ENCODE data around the gene AEBP1. TPM values are rescaled to one million over a fixed set of nuclear protein-coding genes. Genes with fewer than 3 reads are reported as not detected.

Gene AEBP1
- total RNA-seq, 1 donor: 148 TPM

DNA sequence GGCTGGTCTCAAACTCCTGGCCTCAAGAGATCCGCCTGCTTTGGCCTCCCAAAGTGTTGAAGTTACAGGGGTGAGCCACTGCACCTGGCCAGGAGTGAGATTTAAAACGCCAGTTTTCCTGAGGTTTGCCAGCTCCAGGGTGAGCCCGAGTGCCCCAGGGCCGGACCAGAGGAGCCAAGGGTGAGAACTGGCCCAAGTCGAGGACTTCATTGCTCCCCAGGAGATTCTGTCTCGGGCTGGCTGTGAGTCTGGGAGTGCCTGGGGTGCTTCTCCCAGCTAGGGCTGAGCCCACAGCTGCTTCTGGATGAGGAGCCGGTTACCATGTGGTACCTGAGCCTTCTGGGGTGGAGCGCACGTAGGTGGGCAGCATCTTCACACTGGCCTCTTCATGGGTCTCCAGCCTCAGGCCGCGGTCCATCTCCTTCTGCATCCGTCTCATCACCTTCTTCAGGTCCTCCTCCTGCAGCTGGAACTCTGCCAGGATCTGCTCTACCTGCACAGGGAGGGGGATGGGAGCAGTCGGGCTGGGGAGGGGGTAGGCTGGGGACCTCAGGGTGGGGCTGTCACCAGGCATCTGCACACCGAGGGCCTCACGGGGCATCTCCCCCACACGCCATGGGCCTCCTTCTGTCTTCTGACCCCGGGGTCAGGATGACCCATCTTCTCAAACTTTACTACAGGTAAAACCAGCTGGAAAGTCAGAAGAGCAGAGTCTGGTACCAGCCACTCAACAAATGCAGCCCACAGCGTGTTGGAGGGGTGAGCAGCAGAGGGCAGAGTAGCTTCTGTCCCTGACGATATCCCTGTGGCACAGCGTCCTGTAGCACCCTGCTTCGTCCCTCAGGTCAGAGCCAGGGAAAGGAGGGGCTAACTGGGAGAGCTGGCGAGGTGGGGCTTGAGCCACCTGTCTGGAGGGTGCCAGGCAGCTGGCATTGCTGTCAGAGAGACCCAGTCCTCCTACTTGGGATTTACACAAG lies 49.1 kb downstream of the AEBP1 start:
- TF ChIP-seq, protein P1, sequence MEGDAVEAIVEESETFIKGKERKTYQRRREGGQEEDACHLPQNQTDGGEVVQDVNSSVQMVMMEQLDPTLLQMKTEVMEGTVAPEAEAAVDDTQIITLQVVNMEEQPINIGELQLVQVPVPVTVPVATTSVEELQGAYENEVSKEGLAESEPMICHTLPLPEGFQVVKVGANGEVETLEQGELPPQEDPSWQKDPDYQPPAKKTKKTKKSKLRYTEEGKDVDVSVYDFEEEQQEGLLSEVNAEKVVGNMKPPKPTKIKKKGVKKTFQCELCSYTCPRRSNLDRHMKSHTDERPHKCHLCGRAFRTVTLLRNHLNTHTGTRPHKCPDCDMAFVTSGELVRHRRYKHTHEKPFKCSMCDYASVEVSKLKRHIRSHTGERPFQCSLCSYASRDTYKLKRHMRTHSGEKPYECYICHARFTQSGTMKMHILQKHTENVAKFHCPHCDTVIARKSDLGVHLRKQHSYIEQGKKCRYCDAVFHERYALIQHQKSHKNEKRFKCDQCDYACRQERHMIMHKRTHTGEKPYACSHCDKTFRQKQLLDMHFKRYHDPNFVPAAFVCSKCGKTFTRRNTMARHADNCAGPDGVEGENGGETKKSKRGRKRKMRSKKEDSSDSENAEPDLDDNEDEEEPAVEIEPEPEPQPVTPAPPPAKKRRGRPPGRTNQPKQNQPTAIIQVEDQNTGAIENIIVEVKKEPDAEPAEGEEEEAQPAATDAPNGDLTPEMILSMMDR (IDR thresholded peaks at IDR 0.05; ENCODE audit: insufficient read depth, low read depth, low read length): no peak
- H3K4me3 ChIP-seq (ENCODE audit: low read depth, low read length): no peak overlapping the region
- DNase-seq (ENCODE audit: low read depth): no peak

DNA sequence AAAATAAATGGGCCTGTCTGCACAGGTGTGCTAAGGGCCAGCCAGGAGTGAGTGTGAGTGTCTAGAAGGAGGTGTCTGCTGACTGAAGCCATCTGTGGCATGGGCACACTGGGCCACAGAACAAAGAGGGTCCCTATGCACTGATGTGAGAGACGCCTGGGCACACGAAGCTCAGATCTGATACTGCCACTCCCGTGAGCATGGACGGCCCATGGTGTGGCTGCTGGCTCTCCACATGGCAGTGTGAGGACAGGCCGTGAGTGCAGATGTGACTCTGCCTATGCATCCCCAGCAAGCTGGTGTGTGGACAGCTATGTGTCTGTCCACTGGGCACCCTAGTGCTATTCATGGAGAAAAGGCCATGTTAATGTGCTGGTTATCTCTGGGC lies 49.8 kb downstream of the AEBP1 start:
- DNase-seq (ENCODE audit: low read depth): no peak
- H3K4me3 ChIP-seq (ENCODE audit: low read depth, low read length): no peak overlapping the region
- TF ChIP-seq, protein P1 (IDR thresholded peaks at IDR 0.05; ENCODE audit: insufficient read depth, low read depth, low read length): no peak

DNA sequence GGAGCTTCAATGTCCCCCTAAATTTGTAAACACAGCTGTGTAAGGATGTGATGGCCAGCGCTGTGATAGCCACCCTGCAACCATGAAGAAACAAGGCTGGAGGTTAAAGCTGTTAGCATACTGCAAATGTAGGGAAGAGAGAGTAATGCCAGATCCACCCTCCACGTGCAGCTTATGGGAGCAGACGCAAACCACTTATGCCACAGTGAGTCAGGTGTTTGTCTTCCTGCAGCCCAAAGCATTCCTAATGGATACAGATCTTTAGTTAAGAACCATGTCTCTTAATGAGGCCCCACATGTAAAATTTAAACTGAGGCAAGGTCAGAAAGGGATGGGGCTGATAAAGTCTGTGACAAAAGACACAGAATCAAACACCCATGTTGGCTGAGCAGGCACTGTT lies 50.6 kb downstream of the AEBP1 start:
- no peak overlapping the region for H3K4me3 ChIP-seq (ENCODE audit: low read depth, low read length)
- TF ChIP-seq, protein P1 (IDR thresholded peaks at IDR 0.05; ENCODE audit: insufficient read depth, low read depth, low read length): no peak
- peak; percentile 26 for DNase-seq (ENCODE audit: low read depth)

DNA sequence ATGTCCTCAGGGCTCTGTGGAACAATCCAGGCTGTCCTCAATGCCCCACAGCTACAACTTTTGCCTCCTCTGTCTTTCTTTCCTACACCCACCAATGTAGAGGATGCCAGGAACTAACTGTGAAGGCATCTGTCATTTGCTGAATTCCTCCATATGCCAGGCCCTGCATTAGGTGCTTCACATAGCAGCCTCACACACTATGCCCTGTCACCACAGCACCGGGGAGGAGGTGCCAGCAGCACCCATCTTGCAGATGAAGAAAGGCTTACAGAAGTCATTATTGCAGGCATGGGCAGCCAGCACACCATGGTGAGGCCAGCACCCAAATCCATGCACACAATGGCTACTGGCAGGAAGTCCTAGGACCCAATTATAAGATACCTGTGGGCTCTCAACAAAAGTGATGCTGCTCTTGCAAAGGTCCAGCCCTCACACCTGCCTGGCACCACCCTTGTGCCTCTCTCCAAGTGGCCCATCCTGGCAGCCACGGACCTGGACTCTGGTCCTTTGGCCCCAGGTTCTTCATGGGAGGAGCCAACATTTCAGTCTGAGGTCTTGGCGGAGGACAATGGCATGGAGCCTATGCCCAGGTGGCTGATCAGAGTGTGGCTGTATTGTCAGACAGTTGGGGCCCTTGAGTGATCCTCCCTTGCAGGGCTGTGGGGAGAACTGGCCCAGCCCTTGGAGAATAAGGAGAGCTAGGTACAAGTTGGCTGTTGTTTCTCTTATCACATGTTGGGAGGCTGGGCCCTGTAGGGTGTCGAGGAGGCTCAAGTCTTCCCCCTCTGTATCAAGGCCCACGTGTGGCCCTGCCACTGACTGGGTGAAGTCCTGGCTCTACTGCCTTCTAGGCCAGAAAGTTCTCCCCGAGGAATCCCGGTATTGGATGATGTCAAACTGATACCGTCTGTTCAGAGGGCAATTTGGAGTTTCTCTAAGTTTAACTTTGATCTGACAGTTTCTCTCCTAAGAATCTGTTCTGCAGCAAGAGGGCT lies 51.3 kb downstream of the AEBP1 start:
- no peak overlapping the region for H3K4me3 ChIP-seq (ENCODE audit: low read depth, low read length)
- TF ChIP-seq, protein P1 (IDR thresholded peaks at IDR 0.05; ENCODE audit: insufficient read depth, low read depth, low read length): no peak
- DNase-seq (ENCODE audit: low read depth): no peak

DNA sequence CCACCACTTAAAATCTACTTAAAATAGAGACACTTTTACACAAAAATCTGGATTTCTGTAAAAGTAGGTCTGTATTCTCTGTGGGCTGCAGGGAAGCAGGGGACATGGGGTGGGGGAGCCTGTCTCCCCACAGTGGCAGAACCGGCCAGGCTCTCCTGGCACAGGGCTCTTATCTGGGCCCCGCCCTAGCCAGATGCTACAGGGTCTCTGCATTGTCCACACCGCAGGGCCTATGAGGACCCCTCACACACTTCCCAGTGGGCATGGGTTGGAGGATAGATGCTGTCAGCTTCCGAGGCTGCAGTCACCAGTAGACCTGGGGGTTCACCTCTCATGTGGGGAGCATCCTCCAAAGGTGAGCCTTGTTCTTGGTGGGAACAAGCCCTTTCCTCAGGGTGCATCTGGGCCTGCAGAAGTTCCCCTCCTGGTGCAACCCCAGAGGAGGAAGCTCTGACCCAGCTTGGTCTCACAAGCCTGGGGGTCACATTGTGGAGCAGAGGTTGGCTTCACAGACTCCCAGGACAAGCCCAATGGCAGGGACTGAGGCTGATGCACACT lies 52.4 kb downstream of the AEBP1 start:
- TF ChIP-seq, protein P1 (IDR thresholded peaks at IDR 0.05; ENCODE audit: insufficient read depth, low read depth, low read length): no peak
- DNase-seq (ENCODE audit: low read depth): no peak
- H3K4me3 ChIP-seq (ENCODE audit: low read depth, low read length): no peak overlapping the region
